IPS-20b (cell line): ENCODE data around the gene XYLT2.

Experiments
- H3K27ac ChIP-seq: one replicate; pipeline ENCODE4 v1.5.1; 2013; ENCODE audit warnings: low read length
- H3K27me3 ChIP-seq: 2 replicates; pipeline ENCODE4 v1.6.1; 2013; ENCODE audit warnings: mild to moderate bottlenecking, low read length, inconsistent platforms; ENCODE audit not compliant: insufficient read depth
- H3K36me3 ChIP-seq: 2 replicates; pipeline ENCODE4 v1.6.1; 2013; ENCODE audit warnings: low read depth, mild to moderate bottlenecking, inconsistent platforms, low read length, moderate library complexity; ENCODE audit not compliant: insufficient read depth
- H3K4me1 ChIP-seq: 2 replicates; pipeline ENCODE4 v1.6.1; 2013; ENCODE audit warnings: mild to moderate bottlenecking, control low read depth, inconsistent platforms, low read length, moderate library complexity; ENCODE audit not compliant: insufficient read depth
- H3K4me3 ChIP-seq: 2 replicates; pipeline ENCODE4 v1.5.1; 2013; ENCODE audit warnings: mild to moderate bottlenecking, low read length, inconsistent platforms
- H3K9ac ChIP-seq: 2 replicates; pipeline ENCODE4 v1.6.1; 2013; ENCODE audit warnings: low read depth, mild to moderate bottlenecking, inconsistent platforms, low read length, moderate library complexity
- H3K9me3 ChIP-seq: 2 replicates; pipeline ENCODE4 v1.6.1; 2013; ENCODE audit warnings: mild to moderate bottlenecking, low read depth, low read length, inconsistent platforms; ENCODE audit not compliant: insufficient read depth

The XYLT2 gene

DNA sequence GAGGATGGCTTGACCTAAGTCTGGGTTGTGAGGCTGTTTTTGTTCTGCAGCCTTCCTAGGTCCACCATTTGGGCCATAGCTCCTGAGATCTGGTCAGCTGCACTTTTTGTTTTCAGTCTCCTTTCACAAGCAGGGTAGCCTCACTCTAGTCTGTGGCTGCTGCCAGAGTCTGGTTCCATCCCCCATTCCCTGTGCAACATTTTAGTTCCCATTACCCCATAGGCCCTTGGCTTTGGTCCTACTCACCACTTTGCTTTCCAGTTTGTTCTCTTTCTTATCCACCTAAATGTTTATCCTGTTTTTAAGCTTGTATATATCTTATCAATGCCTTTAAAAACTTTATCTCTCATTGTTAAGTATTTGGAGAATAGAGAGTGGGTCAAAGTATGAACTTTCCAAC lies 6.5 kb upstream of the XYLT2 start:
- peaks cover 4% of the 10 kb centered on the region; the same call in 1 of the 2 replicates for H3K27me3 ChIP-seq
- no peak overlapping the region for H3K27ac ChIP-seq
- no peak overlapping the region for H3K4me3 ChIP-seq
- H3K4me1 ChIP-seq = no peaks in the 10 kb centered on the region
- peaks cover 6% of the 10 kb centered on the region; the same call in 1 of the 2 replicates for H3K9me3 ChIP-seq
- H3K9ac ChIP-seq = no peak overlapping the region
- no peaks in the 10 kb centered on the region for H3K36me3 ChIP-seq

GRCh38 chr17:50344731-50345365 lies 1.1 kb upstream of the XYLT2 start:
- Histone ChIP-seq H3K9me3 (no peaks in the 10 kb centered on the region), H3K4me3 (peak overlapping the region; percentile 78), H3K36me3 (no peaks in the 10 kb centered on the region), H3K27ac (no peak overlapping the region), H3K9ac (no peak overlapping the region), H3K27me3 (peaks cover 18% of the 10 kb centered on the region), H3K4me1 (peaks cover 13% of the 10 kb centered on the region)

DNA sequence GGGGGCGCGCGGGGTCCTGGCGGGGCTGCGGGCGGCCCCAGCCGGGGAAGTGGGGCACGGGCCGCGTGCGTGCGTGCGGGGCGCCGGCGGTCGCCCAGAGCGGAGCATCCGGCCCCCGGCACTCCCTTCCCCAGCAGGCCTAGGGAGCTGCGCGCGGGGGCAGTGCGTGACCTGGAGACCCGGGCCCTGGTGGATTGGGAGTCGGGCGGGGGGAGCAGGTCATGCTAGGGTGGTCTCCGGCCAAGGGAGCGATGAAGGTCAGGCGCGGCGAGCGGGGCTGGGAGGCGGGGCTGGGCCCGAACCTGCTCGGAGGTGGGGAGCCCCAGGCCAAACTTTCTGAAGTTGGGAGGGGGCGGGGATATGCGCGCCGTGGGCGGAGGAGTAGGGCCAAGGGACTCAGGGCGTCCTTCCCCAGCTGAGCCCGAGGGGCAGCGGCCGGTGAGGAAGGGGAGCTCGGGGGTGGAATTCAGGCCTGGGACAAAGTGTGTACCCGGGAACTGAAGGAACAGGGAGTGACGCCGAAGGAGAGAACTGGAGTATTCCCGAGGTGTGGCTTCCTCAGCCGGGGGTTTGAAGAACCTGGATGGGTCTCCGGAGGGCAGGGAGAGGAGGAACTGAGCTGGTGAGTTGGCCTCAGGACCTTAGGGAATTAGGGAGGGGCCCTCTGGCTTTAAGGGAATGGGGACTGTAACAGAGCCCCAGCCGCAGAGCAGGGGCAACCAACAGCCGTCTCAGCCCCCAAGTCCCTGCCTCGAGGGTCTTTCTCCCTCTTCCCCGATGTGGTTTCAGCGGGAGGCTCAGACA lies 589 bp downstream of the XYLT2 start:
- Histone ChIP-seq H3K9me3 (no peaks in the 10 kb centered on the region), H3K4me1 (peaks cover 13% of the 10 kb centered on the region), H3K27ac (no peak overlapping the region), H3K9ac (peak overlapping the region; percentile 80), H3K4me3 (peak overlapping the region; percentile 86), H3K36me3 (no peaks in the 10 kb centered on the region), H3K27me3 (peaks cover 18% of the 10 kb centered on the region)

DNA sequence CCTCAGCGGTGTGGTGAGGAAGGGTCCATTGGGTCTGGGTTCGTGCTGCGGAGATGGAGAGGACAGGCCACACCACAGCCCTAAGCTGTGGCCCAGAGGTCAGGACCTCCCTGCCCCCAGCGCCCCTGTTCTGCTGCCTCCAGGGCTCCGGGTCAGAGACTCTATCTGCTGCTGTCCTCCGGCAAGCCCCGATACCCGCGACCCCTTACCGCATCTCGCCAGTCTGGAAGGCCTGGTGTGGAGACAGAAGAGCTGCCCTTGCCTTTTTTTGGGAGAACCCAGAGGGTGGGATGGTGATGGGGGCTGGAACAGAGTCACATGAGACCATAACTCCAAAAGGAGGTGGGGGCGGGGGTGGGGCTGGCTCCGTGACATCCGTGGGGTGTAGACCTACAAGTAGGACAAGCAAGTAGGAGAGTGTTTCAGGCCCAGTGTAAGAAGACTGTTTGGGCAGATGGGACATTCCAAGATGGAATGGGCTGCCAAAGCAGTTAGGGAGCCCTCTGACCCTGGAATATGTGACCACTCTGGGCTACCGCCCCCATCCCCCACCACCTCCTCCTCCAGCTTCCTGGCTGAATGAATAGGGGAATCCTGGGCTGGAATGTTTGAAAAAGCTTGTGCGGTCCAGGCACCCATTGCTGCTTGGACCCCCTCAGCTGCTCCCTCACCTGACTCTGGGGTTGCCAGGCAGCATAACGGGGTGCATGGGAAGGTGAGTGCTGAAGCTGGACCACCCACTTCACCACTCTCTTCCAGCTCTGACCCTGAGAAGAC lies 1.4 kb downstream of the XYLT2 start:
- H3K9me3 ChIP-seq = no peaks in the 10 kb centered on the region
- peaks cover 18% of the 10 kb centered on the region for H3K27me3 ChIP-seq
- peak overlapping the region; percentile 80 for H3K9ac ChIP-seq
- H3K4me1 ChIP-seq = peaks cover 13% of the 10 kb centered on the region
- 0 out of 2 replicates have a peak, but pooled peaks cover 4% of the 10 kb centered on the region for H3K36me3 ChIP-seq
- H3K4me3 ChIP-seq = peak overlapping the region; percentile 86
- no peak overlapping the region for H3K27ac ChIP-seq

DNA sequence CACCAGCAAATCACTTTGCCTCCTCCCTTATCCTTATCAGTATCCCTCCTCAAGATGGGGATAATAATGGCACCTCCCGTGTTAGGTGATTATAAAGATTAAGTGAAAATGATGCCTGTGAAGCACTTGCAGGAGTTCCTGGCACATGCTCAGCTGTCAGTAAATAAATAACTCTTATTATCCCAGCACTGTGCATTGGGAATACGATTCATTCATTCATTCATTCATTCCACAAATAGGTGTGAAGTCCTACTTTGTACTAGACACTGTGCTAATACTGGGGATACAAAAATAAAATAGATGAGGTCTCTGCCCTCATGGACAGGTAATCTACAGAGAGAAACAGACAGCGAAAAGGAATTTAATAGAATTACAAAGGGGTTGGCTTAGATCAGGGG lies 2.0 kb downstream of the XYLT2 start:
- H3K9me3 ChIP-seq = no peaks in the 10 kb centered on the region
- H3K4me3 ChIP-seq = peak overlapping the region; percentile 86
- peaks cover 13% of the 10 kb centered on the region for H3K4me1 ChIP-seq
- H3K27ac ChIP-seq = no peak overlapping the region
- H3K9ac ChIP-seq = peak overlapping the region; percentile 80; the same call in 1 of the 2 replicates
- H3K27me3 ChIP-seq = peaks cover 18% of the 10 kb centered on the region
- 0 out of 2 replicates have a peak, but pooled peaks cover 4% of the 10 kb centered on the region for H3K36me3 ChIP-seq

GRCh38 chr17:50348522-50349242 lies 2.8 kb downstream of the XYLT2 start:
- no peak overlapping the region; the same call in 1 of the 2 replicates for H3K4me3 ChIP-seq
- H3K4me1 ChIP-seq = peaks cover 13% of the 10 kb centered on the region
- H3K27me3 ChIP-seq = peaks cover 18% of the 10 kb centered on the region
- H3K36me3 ChIP-seq = 0 out of 2 replicates have a peak, but pooled peaks cover 4% of the 10 kb centered on the region
- H3K9me3 ChIP-seq = no peaks in the 10 kb centered on the region
- no peak overlapping the region for H3K27ac ChIP-seq
- H3K9ac ChIP-seq = no peak overlapping the region; the same call in 1 of the 2 replicates

DNA sequence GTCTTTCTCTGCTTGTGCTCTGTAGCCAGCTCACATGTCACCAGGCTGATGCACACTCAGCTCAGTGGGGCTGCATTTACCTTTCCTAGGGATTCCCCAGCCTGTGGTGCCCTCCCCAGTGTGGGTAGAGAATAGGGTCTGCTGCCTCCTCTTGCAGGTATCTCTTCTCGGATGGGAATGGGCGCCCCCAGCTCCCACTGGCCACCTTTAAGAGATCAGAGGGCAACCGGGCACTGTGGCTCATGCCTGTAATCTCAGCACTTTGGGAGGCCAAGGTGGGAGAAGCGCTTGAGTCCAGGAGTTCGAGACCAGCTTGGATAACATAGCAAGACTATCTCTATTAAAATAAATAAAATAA lies 3.3 kb downstream of the XYLT2 start:
- H3K9me3 ChIP-seq = no peaks in the 10 kb centered on the region
- H3K9ac ChIP-seq = no peak overlapping the region
- peaks cover 15% of the 10 kb centered on the region for H3K27me3 ChIP-seq
- peaks cover 9% of the 10 kb centered on the region; the same call in 1 of the 2 replicates for H3K36me3 ChIP-seq
- peaks cover 13% of the 10 kb centered on the region for H3K4me1 ChIP-seq
- H3K27ac ChIP-seq = no peak overlapping the region
- no peak overlapping the region for H3K4me3 ChIP-seq

DNA sequence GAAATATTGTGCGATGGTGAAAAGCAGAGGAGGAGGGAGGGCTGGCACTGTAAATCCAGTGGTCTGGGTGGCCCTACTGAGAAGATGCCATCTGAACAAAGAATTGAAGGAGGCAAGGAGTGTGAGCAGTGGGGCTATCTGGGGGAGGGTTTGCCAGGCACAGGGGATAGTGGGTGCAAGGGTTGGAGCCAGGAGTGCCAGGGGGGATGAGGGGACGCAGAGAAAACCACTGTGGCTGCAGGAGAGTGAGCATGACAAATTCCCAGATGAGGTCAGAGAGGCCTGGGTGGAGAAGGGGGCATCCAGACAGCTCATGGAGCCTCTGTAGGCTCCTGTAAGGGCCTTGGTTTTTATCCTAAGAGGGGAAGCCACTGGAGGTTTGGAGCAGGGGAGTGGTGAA lies 4.8 kb downstream of the XYLT2 start:
- no peak overlapping the region for H3K27ac ChIP-seq
- H3K27me3 ChIP-seq = no peaks in the 10 kb centered on the region
- peaks cover 24% of the 10 kb centered on the region for H3K36me3 ChIP-seq
- H3K9me3 ChIP-seq = no peaks in the 10 kb centered on the region
- H3K4me1 ChIP-seq = peaks cover 13% of the 10 kb centered on the region
- H3K9ac ChIP-seq = no peak overlapping the region
- no peak overlapping the region for H3K4me3 ChIP-seq

GRCh38 chr17:50352072-50352692 lies 6.3 kb downstream of the XYLT2 start:
- H3K9ac ChIP-seq = no peak overlapping the region
- no peaks in the 10 kb centered on the region for H3K27me3 ChIP-seq
- H3K9me3 ChIP-seq = no peaks in the 10 kb centered on the region
- no peak overlapping the region for H3K27ac ChIP-seq
- peaks cover 39% of the 10 kb centered on the region for H3K36me3 ChIP-seq
- H3K4me3 ChIP-seq = no peak overlapping the region
- H3K4me1 ChIP-seq = peaks cover 12% of the 10 kb centered on the region

DNA sequence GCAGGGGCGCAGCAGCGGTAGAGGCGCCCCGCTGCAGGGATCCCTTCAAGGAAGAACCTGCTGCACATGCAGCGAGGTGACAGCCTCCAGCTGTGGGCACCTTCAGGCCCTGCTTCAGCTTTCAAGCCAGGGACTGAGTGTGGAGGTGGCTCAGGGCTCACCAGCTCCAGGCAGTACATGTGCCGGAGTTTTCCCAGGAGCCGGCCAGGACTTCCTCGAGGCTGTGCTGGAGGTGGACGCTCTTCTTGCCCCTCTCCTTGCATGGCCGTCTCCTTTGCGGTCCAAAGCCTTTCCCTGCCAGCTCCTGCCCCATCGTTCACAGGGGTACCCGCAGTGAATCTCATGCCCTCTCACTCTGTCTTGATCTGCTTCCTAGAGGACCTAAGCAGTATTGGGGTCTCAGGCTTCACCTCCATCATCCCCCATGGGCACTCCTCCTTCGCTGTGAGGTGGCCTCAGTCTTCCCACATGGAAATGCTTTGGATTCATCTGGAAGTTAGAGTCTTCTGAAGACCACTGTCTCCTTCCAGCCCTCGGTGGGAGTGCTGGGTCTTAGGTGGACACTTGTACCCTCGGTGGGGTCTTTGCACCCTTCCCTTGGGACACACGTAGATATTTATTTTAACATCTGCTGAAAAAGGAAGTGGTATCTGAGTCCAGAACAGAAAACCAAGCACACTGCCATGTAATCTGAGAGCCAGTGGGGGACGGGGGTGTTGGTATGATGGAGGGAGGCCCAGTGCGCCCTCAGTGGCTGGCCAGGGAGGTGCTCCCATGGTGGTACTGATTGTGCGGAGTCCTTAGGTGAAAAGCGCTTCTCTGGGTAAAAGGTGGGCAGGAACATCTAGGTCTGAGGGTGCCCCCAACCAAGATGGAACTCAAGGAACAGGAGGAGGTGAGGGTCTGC lies 7.0 kb downstream of the XYLT2 start:
- Histone ChIP-seq H3K27me3 (no peaks in the 10 kb centered on the region), H3K27ac (no peak overlapping the region), H3K9ac (no peak overlapping the region), H3K36me3 (peaks cover 44% of the 10 kb centered on the region), H3K9me3 (no peaks in the 10 kb centered on the region), H3K4me1 (peaks cover 5% of the 10 kb centered on the region), H3K4me3 (no peak overlapping the region)
